Mononuclear cell (primary cell): ENCODE data around the gene OARD1. TPM values are rescaled to one million over a fixed set of nuclear protein-coding genes. Genes with fewer than 3 reads are reported as not detected.
"Not testable (repeated sequence)": the region's sequence is repeated elsewhere in the genome, so short reads cannot be mapped to it uniquely, and the experiment has no call there.

Source experiments
- H3K27me3 ChIP-seq: 2 replicates; pipeline ENCODE4 v1.6.0; 2011; ENCODE audit warnings: low read length, control low read depth; ENCODE audit not compliant: insufficient read depth
- H3K4me1 ChIP-seq: 2 replicates; pipeline ENCODE4 v1.5.1; 2011; ENCODE audit warnings: mild to moderate bottlenecking, low read length, control low read depth; ENCODE audit not compliant: insufficient read depth
- H3K4me3 ChIP-seq: 2 replicates; pipeline ENCODE4 v1.5.1; 2011; ENCODE audit warnings: mild to moderate bottlenecking, low read length, moderate library complexity
- H3K9me3 ChIP-seq: 2 replicates; pipeline ENCODE4 v1.5.1; 2011; ENCODE audit warnings: low read depth, mild to moderate bottlenecking, control low read depth, low read length
- total RNA-seq: library from RNA; depleted of rRNA; stranded (reverse); fragments of >200 nt; gene quantifications from one replicate; pipeline ENCODE4 v1.2.3, GENCODE V29; 2012

The OARD1 gene
- total RNA-seq, 1 donor, result 28.2 TPM

DNA sequence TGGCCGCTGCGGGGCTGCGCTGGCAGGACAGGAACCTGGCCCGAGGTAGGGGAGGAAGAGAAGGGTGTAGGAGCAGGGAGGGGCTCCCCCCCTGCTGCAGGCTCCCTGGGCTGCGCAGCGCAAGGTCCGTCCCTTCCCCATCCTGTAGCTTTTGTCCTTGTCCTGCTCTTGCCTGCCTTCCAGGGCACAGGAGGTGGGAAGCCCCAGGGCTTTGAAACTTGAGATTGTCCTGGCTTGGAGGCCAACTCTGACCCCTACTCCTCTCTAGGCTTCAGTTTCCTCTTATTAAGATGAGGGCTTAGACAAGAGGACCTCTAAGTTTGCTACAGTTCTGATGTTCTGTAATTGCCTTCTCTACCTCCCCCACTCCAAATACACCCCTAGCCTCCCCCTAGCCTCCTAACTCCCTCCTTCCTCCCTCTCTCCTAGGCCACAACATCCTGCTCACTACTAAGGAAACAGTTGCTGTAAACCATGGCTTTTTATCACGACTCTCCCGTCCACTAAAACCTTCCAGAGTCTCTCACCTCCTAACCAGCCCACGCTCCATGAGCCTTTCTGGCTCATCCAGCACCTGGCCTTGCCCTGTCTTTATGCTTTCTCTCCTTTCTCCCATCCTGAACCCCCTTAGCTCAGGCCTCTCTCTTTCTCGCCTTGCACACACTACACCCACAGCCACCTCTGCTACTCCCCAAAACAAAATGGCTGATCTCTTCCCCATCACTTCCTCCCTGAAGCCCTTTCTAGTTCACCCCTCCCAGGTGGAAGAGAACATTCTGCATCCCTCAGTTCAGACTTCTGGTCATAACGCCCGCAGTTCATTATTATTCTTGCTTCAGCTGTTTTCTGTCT is 43.4 kb downstream of the OARD1 start:
- H3K4me1 ChIP-seq, result peaks cover 20% of the 10 kb centered on the region
- H3K4me3 ChIP-seq, result peak overlapping the region; percentile 50
- H3K9me3 ChIP-seq, result no peaks in the 10 kb centered on the region
- H3K27me3 ChIP-seq, result no peaks in the 10 kb centered on the region

DNA sequence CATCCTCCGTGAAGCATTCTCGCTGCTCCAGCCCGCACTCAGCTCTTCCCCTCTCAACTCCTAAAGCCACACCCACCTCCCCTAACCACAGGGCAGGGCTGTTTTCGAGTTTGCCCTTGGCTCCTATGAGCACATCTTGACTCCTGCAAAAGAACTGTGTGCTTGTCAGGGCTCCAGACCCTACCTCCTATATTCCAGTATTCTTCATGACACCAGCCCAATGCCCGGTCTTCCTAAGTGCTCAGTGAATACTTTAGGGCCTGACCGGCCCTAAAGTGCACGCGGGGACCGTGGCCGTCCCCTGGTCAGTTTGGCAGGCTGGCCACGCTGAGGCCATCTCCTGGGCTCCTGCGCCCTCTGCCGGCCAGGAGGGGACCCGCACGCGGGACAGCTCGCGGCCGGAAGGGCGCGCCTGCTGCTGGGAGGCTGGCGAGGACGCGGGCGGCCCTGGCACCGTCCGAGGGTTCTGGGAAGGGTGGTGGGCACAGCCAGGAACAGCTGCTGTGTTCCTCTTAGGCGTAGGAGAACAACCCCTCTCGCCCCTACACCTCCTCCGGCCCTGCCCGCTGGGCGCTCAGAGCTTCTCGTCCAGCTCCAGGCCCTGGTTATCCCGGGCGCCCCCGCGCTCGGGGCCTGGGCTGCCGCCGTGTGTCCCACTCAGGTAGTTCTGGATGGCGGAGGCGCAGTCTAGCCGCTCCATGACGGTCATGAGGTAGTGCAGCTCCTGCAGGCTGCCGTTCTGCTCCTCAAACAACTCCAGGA is 44.2 kb downstream of the OARD1 start:
- H3K4me3 ChIP-seq, result peak overlapping the region; percentile 50

DNA sequence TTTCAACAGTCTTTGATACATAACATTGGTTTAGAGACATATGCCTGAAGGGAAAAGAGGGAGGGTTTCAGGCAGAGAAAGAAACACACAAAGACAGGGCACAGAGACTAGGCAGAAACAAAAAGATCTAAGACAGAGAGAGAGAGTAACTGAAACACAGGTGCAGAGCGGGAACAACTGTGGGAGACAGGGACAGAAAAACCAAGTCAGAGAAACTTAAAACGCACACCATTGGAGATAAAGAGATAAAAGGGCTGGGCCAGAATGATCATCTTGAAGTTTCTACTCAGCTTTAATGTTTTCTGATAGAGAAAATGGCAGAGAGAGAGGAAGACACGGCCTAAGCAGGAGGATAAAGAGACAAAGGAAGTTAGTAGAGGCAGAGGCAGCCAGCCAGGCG is 44.9 kb downstream of the OARD1 start:
- Histone ChIP-seq H3K4me1 (peaks cover 20% of the 10 kb centered on the region), H3K9me3 (no peaks in the 10 kb centered on the region), H3K27me3 (no peaks in the 10 kb centered on the region), H3K4me3 (peak overlapping the region; percentile 50)

More for the DNA sequence above, 44.2 kb downstream of the OARD1 start:
- Histone ChIP-seq H3K4me1 (peaks cover 20% of the 10 kb centered on the region), H3K27me3 (no peaks in the 10 kb centered on the region), H3K9me3 (no peaks in the 10 kb centered on the region)

DNA sequence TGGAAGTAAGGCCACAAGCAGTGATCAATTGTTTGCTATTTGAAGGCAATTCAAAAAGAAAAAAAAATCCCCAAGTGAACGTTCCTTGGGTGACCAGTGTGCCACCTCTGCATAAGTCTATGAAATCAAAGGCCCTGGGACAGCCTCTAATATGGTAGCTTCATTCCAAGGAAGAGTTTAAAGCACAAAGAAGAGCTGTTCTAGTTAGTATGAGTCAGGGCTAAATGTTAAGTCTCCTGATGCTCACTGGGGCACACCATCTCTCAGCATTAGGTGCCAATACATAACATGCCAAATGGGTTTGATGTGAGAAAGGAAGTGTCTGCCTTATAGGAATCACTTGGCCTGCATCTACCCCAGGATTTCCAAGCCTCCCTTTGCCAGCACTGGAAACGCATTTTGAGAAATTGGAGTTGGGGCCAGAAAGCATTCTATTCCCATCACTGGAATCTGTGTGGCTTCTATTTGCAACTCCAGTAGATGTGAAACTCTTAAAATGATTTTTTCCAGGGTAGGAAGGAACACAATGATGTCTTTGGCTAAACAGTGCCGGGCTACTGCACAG is 46.1 kb downstream of the OARD1 start:
- H3K9me3 ChIP-seq, result no peaks in the 10 kb centered on the region
- no peak overlapping the region for H3K4me3 ChIP-seq
- peaks cover 20% of the 10 kb centered on the region for H3K4me1 ChIP-seq
- no peaks in the 10 kb centered on the region for H3K27me3 ChIP-seq

DNA sequence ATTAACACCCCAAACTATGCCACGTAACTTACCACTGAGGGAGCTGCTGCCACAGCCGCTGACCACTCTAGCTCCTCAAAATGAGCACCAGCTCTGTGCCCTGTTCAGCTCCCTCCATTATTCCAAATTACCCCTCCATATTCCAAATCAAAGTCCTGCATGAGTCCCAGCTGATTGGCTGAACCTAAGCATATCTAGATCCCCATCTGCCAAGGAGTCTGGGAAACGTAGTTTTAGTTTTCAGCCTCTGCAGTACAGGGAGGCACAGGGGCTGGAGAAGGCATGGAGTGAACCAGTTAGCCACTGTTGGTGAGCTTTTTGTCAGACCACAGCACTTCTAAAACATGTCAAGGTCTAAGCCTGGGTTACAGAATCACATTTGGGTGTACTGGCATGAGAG is 49.0 kb downstream of the OARD1 start:
- H3K4me1 ChIP-seq, result peaks cover 9% of the 10 kb centered on the region
- H3K27me3 ChIP-seq, result no peaks in the 10 kb centered on the region
- no peaks in the 10 kb centered on the region for H3K9me3 ChIP-seq
- H3K4me3 ChIP-seq, result no peak overlapping the region

DNA sequence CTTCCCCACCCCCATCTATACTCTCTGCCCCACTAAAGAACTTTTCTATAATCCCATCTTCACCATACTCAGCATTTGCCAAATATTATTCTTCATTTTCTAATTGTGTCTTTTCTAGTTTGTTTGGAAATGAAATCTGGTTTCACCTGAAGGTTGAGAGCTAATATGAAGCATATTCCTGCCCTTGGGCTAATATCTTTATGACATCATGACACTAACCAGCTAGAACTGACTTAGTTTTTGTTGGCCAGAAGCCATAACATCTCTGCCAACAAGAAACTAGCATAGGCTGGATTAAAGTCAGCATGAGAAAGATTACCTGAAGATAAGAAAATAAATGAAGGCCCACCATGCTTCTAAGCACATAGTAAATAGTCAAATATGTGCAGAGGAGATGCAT is 49.9 kb downstream of the OARD1 start:
- Histone ChIP-seq H3K4me1 (peaks cover under 1% of the 10 kb centered on the region), H3K9me3 (no peaks in the 10 kb centered on the region), H3K4me3 (no peak overlapping the region), H3K27me3 (no peaks in the 10 kb centered on the region)

DNA sequence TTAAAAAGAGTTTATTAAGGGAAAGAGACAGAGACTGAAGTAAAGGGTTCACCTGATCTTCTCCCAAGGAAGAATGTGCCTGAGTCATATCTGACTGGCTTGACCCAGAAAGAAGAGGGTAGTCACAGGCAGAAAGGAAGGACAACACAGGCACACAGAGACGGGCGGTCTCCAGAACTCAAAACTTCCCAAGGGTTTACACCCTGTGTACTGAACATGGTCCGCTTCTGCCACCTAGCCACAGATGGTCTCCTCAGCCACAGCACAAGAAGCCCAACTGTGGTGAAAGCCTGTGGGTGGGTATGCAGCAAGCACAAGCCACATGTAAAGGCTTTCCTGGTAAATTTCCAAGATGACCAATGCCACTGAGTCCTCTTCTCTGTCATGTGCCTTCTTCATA is 50.3 kb downstream of the OARD1 start:
- no peak overlapping the region for H3K4me3 ChIP-seq
- H3K4me1 ChIP-seq, result no peaks in the 10 kb centered on the region
- H3K9me3 ChIP-seq, result no peaks in the 10 kb centered on the region
- H3K27me3 ChIP-seq, result no peaks in the 10 kb centered on the region

DNA sequence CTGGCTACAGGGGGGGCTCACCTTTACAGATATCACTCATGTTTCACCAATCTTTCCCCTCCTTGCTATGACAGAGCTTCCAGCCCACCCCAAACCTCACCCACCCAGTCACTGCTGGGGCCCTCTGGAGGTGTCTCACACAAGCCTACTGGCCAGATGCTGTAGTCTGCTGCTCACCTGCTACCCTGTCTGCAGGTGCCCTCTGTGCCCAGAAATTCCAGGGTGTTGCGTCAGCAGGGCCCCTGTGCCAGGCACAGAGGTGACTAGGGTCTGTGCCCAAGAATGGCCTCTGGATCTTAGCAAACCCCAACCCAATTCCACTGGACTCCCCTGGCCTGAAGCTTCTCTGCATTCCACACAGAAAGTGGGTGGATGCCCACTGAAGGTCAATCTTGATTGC is 54.5 kb downstream of the OARD1 start:
- Histone ChIP-seq H3K4me3 (no peak overlapping the region), H3K9me3 (no peaks in the 10 kb centered on the region)

DNA sequence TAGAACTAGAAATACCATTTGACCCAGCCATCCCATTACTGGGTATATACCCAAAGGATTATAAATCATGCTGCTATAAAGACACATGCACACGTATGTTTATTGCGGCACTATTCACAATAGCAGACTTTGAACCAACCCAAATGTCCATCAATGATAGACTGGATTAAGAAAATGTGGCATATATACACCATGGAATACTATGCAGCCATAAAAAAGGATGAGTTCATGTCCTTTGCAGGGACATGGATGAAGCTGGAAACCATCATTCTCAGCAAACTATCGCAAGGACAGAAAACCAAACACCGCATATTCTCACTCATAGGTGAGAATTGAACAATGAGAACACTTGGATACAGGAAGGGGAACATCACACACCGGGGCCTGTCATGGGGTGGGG is 56.3 kb downstream of the OARD1 start:
- H3K9me3 ChIP-seq, H3K27me3 ChIP-seq, H3K4me3 ChIP-seq, H3K4me1 ChIP-seq: not testable (repeated sequence)

More for the DNA sequence above, 54.5 kb downstream of the OARD1 start:
- Histone ChIP-seq H3K27me3 (no peaks in the 10 kb centered on the region), H3K4me1 (no peaks in the 10 kb centered on the region)

DNA sequence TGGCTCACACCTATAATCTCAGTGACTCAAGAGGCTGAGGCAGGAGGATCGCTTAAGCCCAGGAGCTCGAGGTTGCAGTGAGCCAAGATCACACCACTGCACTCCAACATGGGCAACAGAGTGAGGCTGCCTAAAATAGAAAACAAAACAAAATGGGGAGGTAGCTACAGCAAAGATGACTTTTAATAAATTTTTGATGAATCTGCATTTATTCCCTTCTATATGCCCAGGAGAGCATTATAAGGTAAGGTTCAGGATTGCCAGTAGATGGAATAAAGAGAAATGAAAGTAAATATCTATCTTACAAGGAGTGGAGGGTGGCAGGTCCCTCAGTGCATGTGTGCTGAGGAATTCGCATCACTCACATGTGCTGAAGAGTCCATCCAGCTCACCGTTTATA is 57.4 kb downstream of the OARD1 start:
- H3K9me3 ChIP-seq, result no peaks in the 10 kb centered on the region
- H3K4me1 ChIP-seq, result no peaks in the 10 kb centered on the region
- H3K4me3 ChIP-seq, result no peak overlapping the region
- no peaks in the 10 kb centered on the region for H3K27me3 ChIP-seq

Other genes starting within 250 kb of the OARD1 start
- 1.2 TPM for gene UNC5CL, start 33.1 kb downstream of the OARD1 start, total RNA-seq
- not detected for gene TSPO2, start 29.9 kb downstream of the OARD1 start, total RNA-seq
- not detected for gene APOBEC2, start 19.2 kb downstream of the OARD1 start, total RNA-seq
- gene NFYA, start 618 bp upstream of the OARD1 start, total RNA-seq, result 16.6 TPM
- gene TREML1, start 82.0 kb upstream of the OARD1 start, total RNA-seq, result 41.7 TPM
- gene TREM2, start 90.8 kb upstream of the OARD1 start, total RNA-seq, result not detected
- 1.2 TPM for gene TREML2, start 128.8 kb upstream of the OARD1 start, total RNA-seq
- not detected for gene TREML4, start 156.0 kb upstream of the OARD1 start, total RNA-seq
- gene TREM1, start 214.3 kb upstream of the OARD1 start, total RNA-seq, result 103 TPM